GM20000 (cell line): Measurements from ENCODE around the gene SPG11.

Experiments used
- DNase-seq: peaks from one replicate; pipeline ENCODE4 v3.0.0; 2012; ENCODE audit warnings: low spot score
- CTCF ChIP-seq: IDR thresholded peaks from 2 replicates; pipeline ENCODE4 v1.5.1; 2012; ENCODE audit warnings: mild to moderate bottlenecking, control low read depth; ENCODE audit errors: extremely low read depth, missing control alignments

Gene SPG11

GRCh38 chr15:44623178-44623577 lies 40.3 kb downstream of the SPG11 start:
- DNase-seq: no peak

GRCh38 chr15:44620081-44620480 lies 43.4 kb downstream of the SPG11 start:
- DNase-seq: no peak
- no peak for TF ChIP-seq CTCF

More at GRCh38 chr15:44623178-44623577, 40.3 kb downstream of the SPG11 start:
- no peak for TF ChIP-seq CTCF

GRCh38 chr15:44616974-44617373 lies 46.5 kb downstream of the SPG11 start:
- no peak for DNase-seq

GRCh38 chr15:44606740-44607139 lies 56.7 kb downstream of the SPG11 start:
- TF ChIP-seq CTCF: no peak
- no peak for DNase-seq

More at GRCh38 chr15:44616974-44617373, 46.5 kb downstream of the SPG11 start:
- TF ChIP-seq CTCF: no peak

- TF ChIP-seq CTCF: no peak
- no peak for DNase-seq
These were observed 60.3 kb downstream of the SPG11 start for GRCh38 chr15:44603126-44603525.

- DNase-seq: no peak
- no peak for TF ChIP-seq CTCF
These were observed 64.6 kb downstream of the SPG11 start for GRCh38 chr15:44598892-44599291.

- TF ChIP-seq CTCF: no peak
- no peak for DNase-seq
These were observed 65.4 kb downstream of the SPG11 start for GRCh38 chr15:44598066-44598465.
